NCI-H446 treated with DMSO at 0.1 percent for 48 hours (cell line): ENCODE measurements around the gene GADD45B.
"Not testable (repeated sequence)": the region's sequence is repeated elsewhere in the genome, so short reads cannot be mapped to it uniquely, and the experiment has no call there.

Experiments used
- DNase-seq: peaks from one replicate; lab custom pipeline; 2025; lab: John Stamatoyannopoulos, UW

GADD45B gene

DNA sequence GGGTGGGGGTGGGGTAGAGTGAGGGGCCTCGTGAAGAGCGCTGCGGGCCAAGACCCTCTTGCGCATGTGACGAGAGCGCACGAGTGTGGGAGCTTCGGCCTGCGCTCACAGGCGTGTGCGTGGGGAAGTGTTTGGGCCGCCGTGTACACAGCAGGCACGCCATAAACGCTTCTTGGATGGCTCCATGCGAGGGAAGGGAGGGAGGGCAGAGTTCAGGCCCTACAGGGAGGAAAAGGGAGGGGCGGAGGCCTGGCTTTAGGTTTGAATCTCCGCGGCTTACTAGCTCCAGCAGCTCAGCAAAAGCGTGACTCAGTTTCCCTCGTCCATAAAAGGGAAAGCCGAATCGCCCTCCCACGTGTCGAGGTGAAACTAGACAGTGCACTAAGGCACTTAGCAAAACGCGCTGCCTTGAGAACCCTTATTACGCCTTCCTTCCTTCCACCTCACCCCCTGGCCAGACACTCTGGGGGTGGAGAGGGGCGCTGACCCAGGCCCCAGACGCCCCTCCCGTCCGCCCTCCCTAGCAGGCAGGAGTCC lies 12.5 kb downstream of the GADD45B start:
- no peak for DNase-seq

DNA sequence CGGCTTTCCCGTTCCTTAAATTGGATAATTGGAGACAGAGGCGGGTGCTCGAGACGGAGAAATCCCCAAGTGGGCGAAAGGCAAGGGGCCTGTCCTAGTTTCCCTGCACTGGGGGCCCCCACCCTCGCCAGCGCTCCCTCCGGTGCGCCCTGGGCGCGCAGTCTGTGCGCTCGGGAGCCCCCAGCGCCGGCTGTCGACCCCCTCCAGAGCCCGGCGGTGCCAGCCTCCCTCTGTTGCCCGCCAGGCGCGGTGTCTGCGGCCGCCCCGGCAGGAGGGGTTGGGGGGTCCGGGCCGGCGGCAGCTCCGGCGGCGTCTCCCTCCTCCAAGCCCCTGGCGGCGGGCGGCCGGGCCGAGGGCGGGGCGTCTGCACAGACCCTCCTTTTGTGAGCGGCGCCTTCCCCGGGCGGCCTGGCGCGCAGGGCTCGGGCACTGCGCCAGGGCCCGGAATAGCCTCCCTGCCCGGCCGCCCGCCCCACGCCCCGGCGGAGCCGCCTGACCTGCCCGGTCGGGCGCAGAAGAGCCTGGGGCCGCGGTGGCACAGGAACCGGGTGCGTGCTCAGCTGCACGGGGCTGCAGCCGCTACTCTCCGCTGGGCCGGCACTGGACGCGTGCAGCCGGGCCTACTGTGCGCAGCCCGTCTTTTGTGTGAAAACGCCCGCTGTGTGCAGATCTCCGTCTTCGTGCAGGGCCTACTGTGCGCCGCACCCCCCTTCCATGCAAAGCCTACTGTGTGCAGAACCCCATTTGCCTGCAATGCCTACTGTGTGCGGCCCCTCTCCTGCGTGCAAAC lies 13.2 kb downstream of the GADD45B start:
- no peak for DNase-seq

DNA sequence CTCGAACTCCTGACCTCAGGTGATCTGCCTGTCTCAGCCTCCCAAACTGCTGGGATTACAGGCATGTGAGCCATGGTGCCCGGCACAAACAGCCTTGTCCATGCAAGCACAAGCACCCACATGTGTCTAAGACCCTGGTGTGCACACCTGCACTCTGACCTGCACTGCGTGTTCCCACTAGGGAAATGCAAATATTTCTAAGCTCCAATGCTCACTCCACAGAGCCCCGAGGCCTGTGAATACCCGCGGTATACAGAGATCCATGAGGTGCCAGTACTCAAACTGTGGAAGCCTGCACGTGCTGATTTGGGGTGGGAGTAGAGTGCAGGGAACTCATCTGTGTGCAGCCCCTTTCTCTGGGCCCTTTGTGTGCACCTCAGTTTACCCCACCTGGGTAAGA lies 14.7 kb downstream of the GADD45B start:
- DNase-seq: no peak

DNA sequence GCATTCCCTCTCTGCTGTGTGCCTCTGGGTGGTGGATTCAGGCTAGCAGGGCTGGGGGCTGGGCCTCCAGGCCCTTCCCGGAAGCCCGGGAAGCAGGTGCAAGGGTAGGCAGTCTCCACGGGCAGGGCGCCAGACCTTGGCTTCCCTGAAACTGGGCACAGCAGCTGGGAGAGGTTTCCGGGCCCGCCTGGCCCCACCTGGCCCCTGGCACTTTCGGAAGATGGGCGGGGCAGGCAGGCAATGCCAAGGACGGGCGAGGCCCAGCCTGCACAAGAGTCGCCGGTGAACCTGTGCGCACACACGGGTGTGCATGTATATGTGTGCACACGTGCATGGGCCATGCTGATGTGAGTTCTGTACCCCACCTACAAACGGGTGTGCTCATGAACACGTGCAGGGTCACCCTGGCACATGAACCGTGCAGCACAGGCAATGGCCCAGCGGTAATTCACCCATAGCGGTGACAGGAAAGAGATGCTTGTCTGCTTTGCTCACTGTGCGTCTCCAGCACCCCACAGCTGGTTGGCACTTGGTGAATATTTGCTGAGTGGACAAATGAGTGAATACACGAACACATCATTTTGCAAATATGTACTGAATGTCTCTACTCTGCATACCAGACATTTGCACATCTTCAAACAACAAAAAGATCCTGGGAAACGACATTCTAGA lies 15.3 kb downstream of the GADD45B start:
- no peak for DNase-seq

DNA sequence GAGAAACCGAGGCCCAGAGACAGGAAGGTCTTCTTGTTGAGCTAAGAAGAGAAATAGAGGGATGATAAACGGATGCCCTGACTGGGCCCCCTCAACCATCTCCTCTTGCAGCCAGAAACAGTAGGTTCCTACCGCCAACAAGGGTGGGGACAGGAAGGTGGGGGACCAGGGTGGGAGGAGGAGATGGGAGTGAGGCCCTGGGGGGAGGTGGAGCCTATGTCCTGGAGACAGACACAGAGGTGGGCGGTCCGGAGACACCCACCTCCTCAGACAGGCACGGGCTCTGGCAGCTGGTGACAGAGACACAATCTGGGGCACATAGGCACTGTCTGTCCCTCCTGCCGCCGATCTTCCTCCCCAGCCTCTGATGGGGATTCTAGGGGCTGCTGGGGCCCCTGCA lies 16.9 kb downstream of the GADD45B start:
- no peak for DNase-seq

DNA sequence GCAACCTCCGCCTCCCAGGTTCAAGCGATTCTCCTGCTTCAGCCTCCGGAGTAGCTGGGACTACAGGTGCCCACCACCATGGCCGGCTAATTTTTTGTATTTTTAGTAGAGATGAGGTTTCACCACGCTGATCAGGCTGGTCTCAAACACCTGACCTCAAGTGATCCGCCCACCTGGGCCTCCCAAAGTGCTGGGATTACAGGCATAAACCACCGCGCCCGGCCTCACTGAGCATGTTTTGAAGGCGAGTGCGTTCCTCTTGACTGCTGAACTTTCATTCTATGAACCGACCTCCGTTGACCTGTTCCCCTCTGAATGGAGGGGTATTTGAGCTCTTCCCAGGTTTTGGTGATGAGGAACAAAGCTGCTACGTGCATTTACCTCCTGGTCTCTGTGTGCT lies 17.5 kb downstream of the GADD45B start:
- not testable (repeated sequence) for DNase-seq

DNA sequence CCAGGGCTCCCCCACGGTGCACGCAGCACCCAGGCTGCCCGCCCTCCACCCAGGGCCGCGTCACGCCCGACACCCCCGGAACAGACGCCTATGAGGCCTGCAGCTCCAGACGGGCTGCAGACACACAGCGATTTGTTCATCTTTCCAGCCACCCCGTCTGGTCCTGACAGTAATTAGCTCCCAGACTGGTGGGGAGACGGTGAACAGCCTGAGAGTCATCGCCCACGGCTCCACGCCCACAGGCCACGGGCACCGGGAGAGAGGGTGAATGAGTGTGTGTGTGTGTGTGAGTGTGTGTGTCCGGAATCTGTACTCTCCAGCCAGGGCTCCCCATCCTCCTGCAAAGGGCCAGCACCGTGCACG lies 18.1 kb downstream of the GADD45B start:
- no peak for DNase-seq

DNA sequence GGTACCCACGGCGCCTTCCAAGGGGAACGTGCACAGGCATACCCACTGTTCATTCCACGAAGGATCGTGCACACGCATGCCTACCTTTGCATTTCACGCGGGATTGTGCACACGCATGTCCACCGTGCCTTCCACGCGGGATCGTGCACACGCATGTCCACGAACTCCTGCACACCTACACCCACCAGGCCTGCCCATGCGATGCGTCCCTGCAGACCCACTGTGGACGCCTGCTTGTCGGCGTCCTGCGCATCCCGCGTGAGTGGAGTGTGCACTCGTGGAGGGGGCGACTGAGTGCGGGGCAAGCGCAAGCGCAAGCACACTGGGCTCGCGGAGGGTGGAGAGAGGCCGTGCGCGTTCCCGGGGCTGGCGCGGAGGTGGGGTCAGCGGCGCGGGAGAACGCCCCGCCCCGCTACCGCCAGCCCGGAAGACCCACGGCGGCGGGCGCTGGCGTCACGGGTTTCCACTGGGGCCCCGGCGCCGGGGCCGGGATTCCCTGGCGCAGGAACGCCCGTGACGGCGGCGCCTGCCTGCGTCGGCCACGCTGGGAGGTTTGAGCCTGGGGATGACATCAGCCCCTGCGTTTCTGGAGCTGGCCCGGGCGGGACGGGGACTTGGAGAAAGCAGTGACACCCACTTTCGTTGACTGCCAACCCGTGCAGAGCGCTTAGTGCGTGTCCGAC lies 18.7 kb downstream of the GADD45B start:
- DNase-seq: no peak

DNA sequence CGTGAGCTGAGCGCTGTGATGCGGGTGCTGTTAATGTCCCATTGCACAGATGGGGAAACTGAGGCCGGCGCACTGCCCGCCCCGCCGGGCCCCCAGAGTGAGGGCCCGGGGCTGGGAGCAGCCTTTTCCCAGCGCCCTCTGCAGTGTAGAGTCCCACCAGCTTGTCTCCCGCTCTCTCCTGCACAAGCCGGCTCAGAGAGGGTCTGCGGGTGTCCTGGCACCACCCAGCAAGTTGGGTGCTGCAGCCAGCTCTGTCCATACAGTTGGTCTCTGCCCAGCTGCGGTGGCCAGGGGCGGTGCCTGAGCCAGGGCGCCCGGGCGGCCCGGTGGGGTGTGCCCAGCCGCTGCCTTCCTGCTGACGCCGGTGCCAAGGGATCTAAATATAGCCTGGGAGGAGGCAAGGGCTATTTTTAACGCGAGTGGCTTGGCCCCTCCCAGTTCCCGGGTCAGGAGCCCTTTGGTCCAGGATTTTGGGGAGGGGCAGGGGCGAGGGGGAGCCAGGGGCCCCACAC lies 19.3 kb downstream of the GADD45B start:
- DNase-seq: no peak

DNA sequence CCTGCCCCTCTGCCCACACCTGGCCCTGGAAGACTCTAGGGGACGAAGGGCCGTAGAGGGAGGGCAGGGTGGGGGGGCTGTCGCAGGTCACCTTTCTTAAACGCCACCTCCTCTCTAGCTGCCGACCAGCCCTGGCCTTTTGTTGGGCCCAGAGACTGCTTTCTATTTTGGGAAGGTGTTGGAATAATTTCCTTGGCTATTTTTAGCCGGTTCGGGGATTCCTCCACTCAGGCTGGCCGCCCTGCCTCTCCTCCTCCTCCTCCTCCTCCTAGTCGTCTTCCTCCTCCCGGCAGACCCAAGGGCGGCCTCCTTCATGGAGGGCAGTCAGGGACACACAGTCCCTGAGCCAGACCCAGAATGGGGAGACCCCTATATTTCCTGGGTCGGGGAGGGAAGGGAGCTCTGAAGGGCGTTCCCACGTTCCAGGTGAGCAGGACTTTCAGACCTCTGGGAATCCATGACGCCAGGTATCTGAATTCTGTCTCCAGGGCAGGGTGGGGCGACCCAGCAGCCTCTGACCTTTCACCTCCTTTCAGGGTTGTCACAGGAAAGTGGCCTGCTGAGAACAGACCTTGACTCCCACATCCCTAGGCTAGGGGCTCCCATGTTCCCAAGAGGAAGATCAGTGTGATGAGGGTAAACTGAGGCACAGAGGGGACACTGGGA lies 19.9 kb downstream of the GADD45B start:
- no peak for DNase-seq

DNA sequence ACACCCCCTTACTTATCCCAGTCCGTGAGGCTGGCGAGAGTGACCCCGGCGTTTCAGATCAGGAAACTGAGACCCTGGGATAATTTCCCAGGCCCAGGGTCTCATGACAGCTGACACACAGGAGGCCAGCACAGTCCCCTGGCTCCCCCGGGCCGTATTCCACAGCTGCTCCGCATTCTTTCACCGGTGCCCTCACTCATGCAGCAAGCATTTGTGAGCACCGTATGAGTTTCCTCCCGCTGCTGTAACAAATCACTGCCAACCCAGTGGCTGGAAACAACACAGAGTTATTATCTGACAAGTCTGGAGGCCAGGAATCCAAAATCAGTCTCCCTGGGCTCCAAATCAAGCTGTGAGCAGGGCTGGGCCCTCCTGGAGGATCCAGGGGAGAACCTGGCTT lies 21.3 kb downstream of the GADD45B start:
- DNase-seq: no peak

DNA sequence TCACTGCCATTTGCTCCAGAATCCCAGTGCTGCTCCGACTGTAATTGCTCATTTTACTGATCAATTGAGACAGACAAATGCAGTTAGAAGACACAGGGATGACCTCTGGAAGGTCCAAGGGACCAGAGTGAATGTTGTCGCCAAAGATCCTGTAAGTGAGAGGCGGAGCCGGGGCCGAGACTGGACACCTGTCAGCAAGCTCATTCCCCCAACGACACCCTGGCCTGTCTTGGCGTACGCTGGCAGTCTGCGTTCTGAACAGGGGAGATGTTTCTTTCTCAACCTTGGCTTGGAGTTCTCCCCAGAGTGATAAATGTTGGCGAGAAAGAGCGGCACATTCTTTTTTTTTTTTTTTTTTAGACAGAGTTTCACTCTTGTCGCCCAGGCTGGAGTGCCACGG lies 24.2 kb downstream of the GADD45B start:
- DNase-seq: no peak

DNA sequence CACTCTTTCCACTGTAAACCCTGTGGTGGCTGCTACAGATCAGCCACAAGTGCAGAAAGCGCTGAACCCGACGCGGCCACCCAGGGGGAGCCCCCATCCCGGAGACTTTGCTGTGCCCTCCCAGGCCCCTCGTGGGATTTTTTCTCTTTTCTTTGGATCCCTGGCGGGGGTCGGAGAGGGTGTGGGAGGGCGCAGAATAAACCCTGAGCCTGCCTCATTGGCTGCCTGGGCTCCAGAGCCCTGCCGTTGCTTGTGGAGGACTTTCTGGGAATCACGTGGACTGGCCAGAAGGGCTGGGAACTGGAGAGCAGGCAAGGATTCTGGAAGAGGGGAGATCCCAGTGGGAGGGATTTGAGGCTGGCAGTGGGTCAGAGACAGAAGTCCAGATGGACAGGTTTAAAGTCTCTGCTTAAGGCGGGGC lies 24.9 kb downstream of the GADD45B start:
- no peak for DNase-seq

DNA sequence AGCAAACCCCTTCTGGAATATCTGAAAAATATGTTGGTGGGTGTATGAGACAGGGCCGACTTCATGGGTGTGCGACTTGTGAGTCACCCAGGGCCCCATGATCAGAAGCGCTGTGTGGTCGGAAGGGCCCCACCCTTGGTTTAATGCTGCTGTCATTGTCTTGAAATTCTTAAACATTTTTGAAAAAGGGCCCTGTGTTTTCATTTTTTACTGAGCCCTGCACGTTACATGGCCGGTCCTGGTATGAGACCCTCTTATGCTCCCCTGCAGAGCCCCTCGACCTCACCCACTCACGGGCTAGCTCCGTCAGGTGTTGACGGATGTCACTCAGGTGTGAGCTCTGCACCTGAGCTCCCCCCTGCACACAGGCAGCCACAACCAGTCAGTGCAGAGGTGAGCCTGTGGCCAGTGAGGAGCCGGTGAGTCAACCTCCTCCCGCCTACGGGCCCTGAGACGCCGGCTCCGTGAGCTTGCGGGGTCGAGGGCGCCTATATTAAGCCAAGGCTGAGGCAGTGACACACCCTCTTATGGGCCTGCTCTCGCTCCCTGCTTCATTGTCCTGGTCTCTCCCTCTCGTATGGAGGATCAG lies 27.7 kb downstream of the GADD45B start:
- no peak for DNase-seq

DNA sequence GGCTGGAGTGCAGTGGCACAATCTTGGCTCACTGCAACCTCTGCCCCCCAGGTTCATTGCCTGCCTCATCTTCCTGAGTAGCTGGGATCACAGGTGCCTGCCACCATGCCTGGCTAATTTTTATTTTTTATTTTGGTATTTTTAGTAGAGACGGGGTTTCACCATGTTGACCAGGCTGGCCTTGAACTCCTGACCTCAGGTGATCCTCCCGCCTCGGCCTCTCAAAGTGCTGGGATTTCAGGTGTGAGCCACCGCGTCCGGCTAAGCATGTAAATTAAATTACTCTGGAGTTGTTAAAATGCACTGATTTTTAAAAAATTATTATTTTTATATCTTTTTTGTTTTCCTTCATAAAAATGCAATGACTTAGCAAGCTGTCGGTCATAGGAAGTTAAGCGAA lies 30.7 kb downstream of the GADD45B start:
- DNase-seq: not testable (repeated sequence)

DNA sequence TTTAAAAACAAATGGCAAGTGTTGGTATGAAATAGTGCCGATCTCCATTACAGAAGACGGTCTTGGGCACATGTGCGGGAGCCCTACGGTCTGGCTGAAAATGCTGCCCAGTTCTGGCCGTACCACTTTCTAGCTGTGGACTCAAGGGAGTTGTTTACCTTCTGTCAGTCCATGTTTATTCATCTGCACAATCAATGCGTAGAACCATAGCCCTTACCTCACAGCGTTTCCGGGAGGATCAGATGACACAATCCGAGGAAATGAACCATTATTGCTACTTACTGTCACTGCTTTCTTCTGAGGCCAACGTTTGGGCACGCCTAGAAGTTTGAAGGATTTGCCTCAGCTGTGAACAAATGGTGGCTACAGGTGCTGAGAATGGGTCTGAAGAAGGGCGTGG lies 31.2 kb downstream of the GADD45B start:
- no peak for DNase-seq

DNA sequence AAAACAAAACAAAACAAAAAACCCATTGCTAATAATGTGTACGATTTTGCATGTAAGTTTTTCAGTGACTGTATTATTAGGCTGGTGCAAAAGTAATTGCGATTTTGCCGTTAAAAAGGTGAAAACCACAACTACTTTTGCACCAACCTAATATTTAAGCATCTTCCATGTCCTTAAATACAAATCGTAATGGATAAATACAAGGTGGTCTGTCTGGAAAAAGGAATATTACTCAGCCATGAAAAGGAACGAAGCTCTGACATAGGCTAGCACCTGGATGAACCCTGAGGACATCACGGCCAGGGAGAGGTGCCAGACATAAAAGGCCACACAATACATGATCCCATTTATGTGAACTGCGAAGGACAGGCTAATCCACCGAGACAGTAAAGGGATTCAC lies 33.2 kb downstream of the GADD45B start:
- DNase-seq: no peak

DNA sequence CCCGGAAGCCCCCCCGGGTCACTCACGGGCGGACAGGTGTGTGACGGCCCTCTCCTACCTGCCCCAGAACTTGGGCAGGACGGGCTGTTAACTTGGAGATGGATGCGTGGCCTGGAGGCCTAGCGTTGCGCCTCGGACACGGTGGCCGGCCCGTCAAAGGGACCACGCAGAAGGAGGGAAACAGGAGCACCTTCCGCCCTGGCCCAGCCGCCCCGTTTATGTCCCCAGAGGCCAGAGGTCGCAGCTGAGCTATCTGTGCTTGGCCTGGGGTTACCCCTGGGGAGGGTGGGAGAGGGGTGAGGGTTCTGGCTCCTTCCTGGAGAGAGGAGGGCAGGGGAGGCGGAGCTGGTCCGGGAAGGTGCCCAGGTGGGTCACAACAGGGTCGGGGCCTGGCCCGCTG lies 35.6 kb downstream of the GADD45B start:
- no peak for DNase-seq

DNA sequence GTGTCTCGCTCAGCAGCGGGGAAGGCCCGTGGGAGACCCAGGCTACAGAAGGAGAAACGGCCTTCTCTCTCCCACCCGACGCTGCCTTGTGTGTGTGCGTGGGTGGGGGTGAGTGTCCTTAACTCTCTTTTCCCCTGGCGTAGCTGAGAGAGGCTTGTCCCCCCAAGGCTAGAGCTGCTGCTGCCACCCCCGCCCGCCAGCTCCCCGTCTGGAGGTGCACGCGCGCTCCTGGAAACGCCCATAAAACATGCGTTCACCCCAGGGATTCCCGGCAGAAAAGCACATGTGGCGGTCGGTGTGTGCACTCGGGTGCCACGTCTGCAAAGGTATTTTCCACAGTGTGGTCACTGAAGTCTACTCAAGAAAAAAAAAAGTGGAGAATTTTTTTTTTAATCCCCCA lies 36.1 kb downstream of the GADD45B start:
- DNase-seq: no peak

DNA sequence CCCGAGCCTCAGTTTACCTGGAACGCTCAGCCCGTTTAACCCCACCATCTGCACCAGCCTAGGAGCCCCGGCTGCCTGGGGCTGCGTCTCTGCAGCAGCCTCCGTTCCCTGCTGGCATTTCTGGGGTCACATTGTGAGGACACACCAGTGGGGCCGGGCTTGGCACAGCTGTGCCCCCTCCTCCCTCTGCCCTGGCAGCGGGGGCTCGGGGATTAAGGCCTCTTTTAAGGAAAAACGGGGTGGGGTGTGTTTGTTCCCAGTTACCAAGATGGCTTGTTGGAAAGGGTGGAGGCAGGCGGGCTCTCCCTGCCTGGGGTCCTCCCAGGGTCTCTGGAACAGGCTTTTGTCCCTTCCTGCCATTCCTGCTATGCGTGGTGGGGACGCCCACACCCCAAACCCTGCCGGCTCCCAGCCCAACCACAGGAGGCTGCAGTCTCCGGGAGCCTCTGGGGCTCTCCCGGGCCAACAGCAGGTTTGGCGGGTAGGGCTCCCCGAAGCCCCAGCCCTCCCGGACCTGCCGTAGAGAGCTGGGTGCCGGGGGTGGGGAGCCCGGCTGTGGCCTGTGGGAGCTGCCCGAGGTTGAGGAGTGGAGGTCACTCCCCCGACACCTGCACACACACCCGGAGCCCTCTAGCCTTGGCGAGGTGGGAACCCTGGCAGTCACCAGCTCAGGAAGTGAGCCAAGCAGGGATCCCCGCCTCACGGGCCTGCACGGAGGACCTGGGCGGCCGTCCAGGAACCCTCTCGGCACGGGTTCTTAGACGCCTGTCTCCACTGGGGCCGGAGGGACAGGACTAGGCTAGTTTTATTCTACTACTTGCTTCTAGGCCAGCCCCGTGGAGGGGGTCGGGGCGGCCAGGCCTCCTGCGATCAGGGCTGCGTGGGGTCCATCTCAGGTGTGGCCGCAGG lies 36.9 kb downstream of the GADD45B start:
- DNase-seq: no peak
